Trophoblast cell (in vitro differentiated cells and primary cell): ENCODE results near the gene PPP4C.

ENCODE experiments used
- DNase-seq, 2 donors: peaks; one replicate each; pipeline ENCODE4 v3.0.0-alpha.2; 2016
- H2AFZ ChIP-seq: 2 replicates; pipeline ENCODE4 v1.6.1; 2013; ENCODE audit warnings: low read length, moderate library complexity, mild to moderate bottlenecking; ENCODE audit not compliant: insufficient read depth, poor library complexity
- H2AK5ac ChIP-seq: 2 replicates; pipeline ENCODE4 v1.6.1; 2013; ENCODE audit warnings: mild to moderate bottlenecking, low read length
- H2BK120ac ChIP-seq: 2 replicates; pipeline ENCODE4 v1.6.1; 2013; ENCODE audit warnings: low read length, mild to moderate bottlenecking, moderate library complexity; ENCODE audit not compliant: insufficient read depth, poor library complexity
- H2BK12ac ChIP-seq: 2 replicates; pipeline ENCODE4 v1.6.1; 2013; ENCODE audit warnings: mild to moderate bottlenecking, low read length, moderate library complexity
- H2BK5ac ChIP-seq: 2 replicates; pipeline ENCODE4 v1.6.1; 2013; ENCODE audit warnings: low read length, low read depth, moderate library complexity, mild to moderate bottlenecking; ENCODE audit not compliant: poor library complexity
- H3K14ac ChIP-seq: 2 replicates; pipeline ENCODE4 v1.6.1; 2013; ENCODE audit warnings: mild to moderate bottlenecking, low read length
- H3K18ac ChIP-seq: 2 replicates; pipeline ENCODE4 v1.6.1; 2013; ENCODE audit warnings: mild to moderate bottlenecking, low read length
- H3K23ac ChIP-seq: 2 replicates; pipeline ENCODE4 v1.6.1; 2013; ENCODE audit warnings: low read length
- H3K27ac ChIP-seq: 2 replicates; pipeline ENCODE4 v1.5.1; 2013; ENCODE audit warnings: low read depth, mild to moderate bottlenecking, inconsistent platforms, low read length, moderate library complexity
- H3K27me3 ChIP-seq: 2 replicates; pipeline ENCODE4 v1.6.1; 2013; ENCODE audit warnings: inconsistent platforms, mild to moderate bottlenecking, low read length, moderate library complexity; ENCODE audit not compliant: insufficient read depth
- H3K36me3 ChIP-seq, 2 experiments: 1 replicate in 1 of 2; 2 replicates in 1 of 2; pipeline ENCODE4 v1.6.1; 2013; ENCODE audit warnings: low read length in 2 of 2, mild to moderate bottlenecking in 2 of 2, moderate library complexity in 1 of 2; ENCODE audit not compliant: insufficient read depth in 2 of 2, control insufficient read depth in 1 of 2
- H3K4ac ChIP-seq: 2 replicates; pipeline ENCODE4 v1.6.1; 2013; ENCODE audit warnings: low read depth, mild to moderate bottlenecking, low read length, moderate library complexity
- H3K4me1 ChIP-seq, 2 experiments: 1 replicate in 1 of 2; 2 replicates in 1 of 2; pipeline ENCODE4 v1.6.1; 2013; ENCODE audit warnings: low read length in 2 of 2, mild to moderate bottlenecking in 2 of 2, moderate library complexity in 1 of 2; ENCODE audit not compliant: insufficient read depth in 2 of 2, control insufficient read depth in 1 of 2
- H3K4me2 ChIP-seq: 2 replicates; pipeline ENCODE4 v1.6.1; 2013; ENCODE audit warnings: inconsistent platforms, mild to moderate bottlenecking, low read length, moderate library complexity
- H3K4me3 ChIP-seq: 2 replicates; pipeline ENCODE4 v1.5.1; 2013; ENCODE audit warnings: mild to moderate bottlenecking, low read depth, low read length, inconsistent platforms
- H3K79me1 ChIP-seq: one replicate; pipeline ENCODE4 v1.6.1; 2013; ENCODE audit warnings: low read length
- H3K79me2 ChIP-seq: 2 replicates; pipeline ENCODE4 v1.6.1; 2013; ENCODE audit warnings: low read length, mild to moderate bottlenecking; ENCODE audit not compliant: control insufficient read depth, insufficient read depth, poor library complexity
- H3K9ac ChIP-seq: 2 replicates; pipeline ENCODE4 v1.6.1; 2013; ENCODE audit warnings: mild to moderate bottlenecking, low read length
- H3K9me3 ChIP-seq: 2 replicates; pipeline ENCODE4 v1.6.1; 2013; ENCODE audit warnings: low read depth, mild to moderate bottlenecking, control low read depth, inconsistent platforms, low read length; ENCODE audit not compliant: insufficient read depth
- H4K12ac ChIP-seq: 2 replicates; pipeline ENCODE4 v1.6.1; 2013; ENCODE audit warnings: low read depth, mild to moderate bottlenecking, low read length, moderate library complexity
- H4K8ac ChIP-seq: 2 replicates; pipeline ENCODE4 v1.6.1; 2013; ENCODE audit warnings: low read depth, mild to moderate bottlenecking, low read length, moderate library complexity
- H4K91ac ChIP-seq: one replicate; pipeline ENCODE4 v1.6.1; 2013; ENCODE audit warnings: low read depth, mild to moderate bottlenecking, low read length, moderate library complexity
- WGBS: extraction: QIAGEN DNeasy Blood & Tissue Kit; methylation state at CpG from one replicate; pipeline ENCODE4 v1.1.7; 2013; ENCODE audit warnings: missing lambda C conversion rate; ENCODE audit not compliant: insufficient read length, insufficient coverage; ENCODE audit errors: extremely low coverage; 5-methylcytosine and 5-hydroxymethylcytosine counted together

The PPP4C gene

DNA sequence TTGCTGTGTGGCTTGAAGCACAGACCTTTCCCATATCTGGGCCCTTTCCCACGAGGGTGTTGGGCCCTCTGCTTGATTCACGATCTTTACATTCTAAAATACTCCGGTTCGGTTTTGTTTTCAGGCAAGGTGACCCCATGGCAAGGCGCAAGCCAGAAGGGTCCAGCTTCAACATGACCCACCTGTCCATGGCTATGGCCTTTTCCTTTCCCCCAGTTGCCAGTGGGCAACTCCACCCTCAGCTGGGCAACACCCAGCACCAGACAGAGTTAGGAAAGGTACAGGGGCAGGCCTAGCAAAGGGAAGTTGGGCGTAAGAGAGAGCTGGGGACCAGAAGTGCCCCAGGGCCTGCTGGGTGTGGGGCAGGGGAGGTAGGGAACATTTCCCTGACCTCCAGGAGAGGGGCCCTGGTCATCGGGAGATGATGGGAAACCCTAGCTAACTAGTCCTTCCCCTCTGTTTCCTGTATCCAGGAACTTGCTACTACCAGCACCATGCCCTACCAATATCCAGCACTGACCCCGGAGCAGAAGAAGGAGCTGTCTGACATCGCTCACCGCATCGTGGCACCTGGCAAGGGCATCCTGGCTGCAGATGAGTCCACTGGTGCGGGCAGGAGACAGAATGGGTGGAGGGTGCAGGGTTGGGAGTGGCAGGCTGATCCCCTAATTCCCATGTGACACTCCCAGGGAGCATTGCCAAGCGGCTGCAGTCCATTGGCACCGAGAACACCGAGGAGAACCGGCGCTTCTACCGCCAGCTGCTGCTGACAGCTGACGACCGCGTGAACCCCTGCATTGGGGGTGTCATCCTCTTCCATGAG, 8.8 kb upstream of the PPP4C start:
- WGBS, result no CpG with 5 or more reads among the region's 21 CpGs
- peaks cover 20 to 24% of the 10 kb centered on the region in 2 experiments for H3K4me1 ChIP-seq
- no peaks in the 10 kb centered on the region for H3K27me3 ChIP-seq
- H3K36me3 ChIP-seq, result peaks cover 47 to 48% of the 10 kb centered on the region in 2 experiments
- no peak overlapping the region for H3K27ac ChIP-seq
- H2AFZ ChIP-seq, result no peak overlapping the region
- H2BK5ac ChIP-seq, result peak overlapping the region; percentile 95
- peak overlapping the region; percentile 89 for H3K14ac ChIP-seq
- no peaks in the 10 kb centered on the region for H3K9me3 ChIP-seq
- H3K9ac ChIP-seq, result peak overlapping the region; percentile 97
- H4K12ac ChIP-seq, result peak overlapping the region; percentile 23
- H4K91ac ChIP-seq, result peak overlapping the region; percentile 75
- H3K18ac ChIP-seq, result peak overlapping the region; percentile 13
- no peak overlapping the region for H2AK5ac ChIP-seq
- H2BK12ac ChIP-seq, result no peak overlapping the region
- H3K79me1 ChIP-seq, result peaks cover 19% of the 10 kb centered on the region
- no peak overlapping the region for H3K23ac ChIP-seq
- H3K79me2 ChIP-seq, result peaks cover 26% of the 10 kb centered on the region
- H4K8ac ChIP-seq, result peak overlapping the region; percentile 75
- H3K4me3 ChIP-seq, result peak overlapping the region; percentile 99
- H2BK120ac ChIP-seq, result peak overlapping the region; percentile 21
- peak overlapping the region; percentile 100 for H3K4ac ChIP-seq
- DNase-seq, result no peak
- peak overlapping the region; percentile 84 for H3K4me2 ChIP-seq

- no CpG with 5 or more reads among the region's 6 CpGs for WGBS
- Histone ChIP-seq H3K79me1 (peaks cover 19% of the 10 kb centered on the region), H2BK5ac (no peak overlapping the region), H3K18ac (no peak overlapping the region), H3K23ac (no peak overlapping the region), H2BK12ac (no peak overlapping the region), H3K9me3 (no peaks in the 10 kb centered on the region), H3K4me3 (no peak overlapping the region), H3K14ac (no peak overlapping the region), H3K36me3 (peaks cover 48 to 52% of the 10 kb centered on the region in 2 experiments), H3K4me1 (peaks cover 20 to 24% of the 10 kb centered on the region in 2 experiments), H2BK120ac (no peak overlapping the region), H3K27ac (no peak overlapping the region), H2AFZ (no peak overlapping the region), H3K27me3 (no peaks in the 10 kb centered on the region), H3K9ac (no peak overlapping the region), H2AK5ac (no peak overlapping the region), H4K91ac (no peak overlapping the region), H3K4me2 (peak overlapping the region; percentile 84), H3K4ac (peak overlapping the region; percentile 100), H3K79me2 (peaks cover 26% of the 10 kb centered on the region), H4K8ac (no peak overlapping the region), H4K12ac (no peak overlapping the region)
- no peak for DNase-seq
These were observed 8.2 kb upstream of the PPP4C start for GRCh38 chr16:30067584-30067916.

DNA sequence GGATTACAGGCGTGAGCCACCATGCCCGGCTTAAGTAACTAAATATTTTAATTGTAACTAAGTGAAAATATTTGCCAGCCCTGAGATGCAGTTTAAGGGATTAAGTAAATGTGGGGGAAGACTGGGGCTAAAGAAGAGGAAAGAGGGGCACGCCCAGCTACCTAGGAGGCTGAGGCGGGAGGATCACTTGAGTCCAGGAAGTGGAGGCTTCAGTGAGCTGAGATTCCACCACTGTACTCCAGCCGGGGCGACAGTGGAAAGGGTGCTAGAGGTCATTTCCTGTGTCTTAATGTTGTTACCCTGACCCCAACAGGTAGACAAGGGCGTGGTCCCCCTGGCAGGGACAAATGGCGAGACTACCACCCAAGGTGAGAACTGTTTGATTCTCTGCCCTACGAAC, 7.5 kb upstream of the PPP4C start:
- no peak overlapping the region for H2BK12ac ChIP-seq
- no peaks in the 10 kb centered on the region for H3K27me3 ChIP-seq
- H3K14ac ChIP-seq, result no peak overlapping the region
- no peak overlapping the region for H2BK5ac ChIP-seq
- H3K23ac ChIP-seq, result no peak overlapping the region
- H2BK120ac ChIP-seq, result no peak overlapping the region
- no peak overlapping the region for H2AK5ac ChIP-seq
- H3K4ac ChIP-seq, result no peak overlapping the region
- no peak overlapping the region for H3K18ac ChIP-seq
- no peak for DNase-seq
- H3K79me1 ChIP-seq, result peaks cover 19% of the 10 kb centered on the region
- peaks cover 20 to 24% of the 10 kb centered on the region in 2 experiments for H3K4me1 ChIP-seq
- H3K27ac ChIP-seq, result no peak overlapping the region
- H2AFZ ChIP-seq, result no peak overlapping the region
- H3K9me3 ChIP-seq, result no peaks in the 10 kb centered on the region
- no peak overlapping the region for H3K4me2 ChIP-seq
- H4K12ac ChIP-seq, result no peak overlapping the region
- H3K4me3 ChIP-seq, result no peak overlapping the region
- H3K79me2 ChIP-seq, result peaks cover 26% of the 10 kb centered on the region
- H3K9ac ChIP-seq, result no peak overlapping the region
- H4K91ac ChIP-seq, result no peak overlapping the region
- no CpG with 5 or more reads among the region's 9 CpGs for WGBS
- peaks cover 49 to 52% of the 10 kb centered on the region in 2 experiments for H3K36me3 ChIP-seq
- H4K8ac ChIP-seq, result no peak overlapping the region

DNA sequence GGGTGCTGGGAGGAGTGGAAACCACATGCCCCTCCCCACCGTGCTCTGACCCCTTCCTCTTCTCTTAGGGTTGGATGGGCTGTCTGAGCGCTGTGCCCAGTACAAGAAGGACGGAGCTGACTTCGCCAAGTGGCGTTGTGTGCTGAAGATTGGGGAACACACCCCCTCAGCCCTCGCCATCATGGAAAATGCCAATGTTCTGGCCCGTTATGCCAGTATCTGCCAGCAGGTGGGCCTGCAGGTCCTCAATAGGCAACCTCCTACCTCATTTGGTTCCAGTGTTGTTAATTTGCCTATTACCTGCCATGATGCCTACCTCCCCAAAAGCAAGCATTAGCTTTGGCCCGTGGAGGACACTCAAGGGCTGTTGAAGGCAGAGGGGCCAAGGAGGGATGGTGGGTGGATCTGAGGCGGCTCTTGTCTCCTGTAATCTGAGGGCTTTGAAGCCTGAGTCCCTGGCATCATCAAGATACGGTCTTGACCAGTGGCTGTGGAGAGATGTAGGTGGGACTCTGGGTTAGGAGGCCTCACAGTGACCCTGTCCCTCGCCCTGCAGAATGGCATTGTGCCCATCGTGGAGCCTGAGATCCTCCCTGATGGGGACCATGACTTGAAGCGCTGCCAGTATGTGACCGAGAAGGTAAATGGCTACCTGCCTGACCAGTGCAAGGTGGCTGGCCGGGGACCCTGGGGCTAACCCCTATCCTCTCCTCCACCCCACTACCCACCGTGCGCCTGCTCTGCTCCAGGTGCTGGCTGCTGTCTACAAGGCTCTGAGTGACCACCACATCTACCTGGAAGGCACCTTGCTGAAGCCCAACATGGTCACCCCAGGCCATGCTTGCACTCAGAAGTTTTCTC, 6.8 kb upstream of the PPP4C start:
- Histone ChIP-seq H3K79me2 (peaks cover 26% of the 10 kb centered on the region), H3K36me3 (peaks cover 51 to 52% of the 10 kb centered on the region in 2 experiments), H3K27me3 (no peaks in the 10 kb centered on the region), H2BK12ac (no peak overlapping the region), H3K4ac (no peak overlapping the region), H4K91ac (no peak overlapping the region), H4K8ac (no peak overlapping the region), H3K4me3 (no peak overlapping the region), H2BK5ac (no peak overlapping the region), H3K27ac (no peak overlapping the region), H3K79me1 (peaks cover 19% of the 10 kb centered on the region), H3K9me3 (no peaks in the 10 kb centered on the region), H3K18ac (peak overlapping the region; percentile 18), H3K14ac (no peak overlapping the region), H2AK5ac (no peak overlapping the region), H3K4me1 (peaks cover 15 to 18% of the 10 kb centered on the region in 2 experiments), H2BK120ac (no peak overlapping the region), H3K9ac (no peak overlapping the region), H3K4me2 (no peak overlapping the region), H2AFZ (no peak overlapping the region), H3K23ac (no peak overlapping the region), H4K12ac (no peak overlapping the region)
- no peak for DNase-seq
- WGBS, result no CpG with 5 or more reads among the region's 17 CpGs
